CD4-positive, alpha-beta memory T cell (primary cell): ENCODE measurements around the gene LCP1. TPM values are rescaled to one million over a fixed set of nuclear protein-coding genes. Genes with fewer than 3 reads are reported as not detected.

Experiments
- CTCF ChIA-PET: fragments of 350-600 bp; sonication (Branson Sonifier 250); formaldehyde crosslinking; loops from one replicate; lab custom pipeline; 2021; ENCODE audit warnings: inconsistent platforms; ENCODE audit not compliant: partially characterized antibody; lab: Charles Lee
- POLR2A ChIA-PET: fragments of 350-600 bp; sonication (Branson Sonifier 250); formaldehyde crosslinking; loops from one replicate; lab custom pipeline; 2021; ENCODE audit not compliant: partially characterized antibody; lab: Charles Lee
- DNase-seq, 5 donors: peaks; one replicate each; pipeline versions ENCODE4 v3.0.0 to v3.0.0-alpha.2; 2020 to 2022; ENCODE audit warnings: mixed read lengths in 1 of 5
- H3K27ac ChIP-seq: one replicate; pipeline ENCODE4 v1.7.0; 2013; ENCODE audit warnings: low read depth, low read length
- H3K27me3 ChIP-seq: 2 replicates; pipeline ENCODE4 v1.7.0; 2013; ENCODE audit warnings: mild to moderate bottlenecking, low read length, moderate library complexity; ENCODE audit not compliant: insufficient read depth
- H3K36me3 ChIP-seq: 2 replicates; pipeline ENCODE4 v1.7.0; 2013; ENCODE audit warnings: mild to moderate bottlenecking, low read length, moderate library complexity; ENCODE audit not compliant: insufficient read depth
- H3K4me1 ChIP-seq: 2 replicates; pipeline ENCODE4 v1.7.0; 2013; ENCODE audit warnings: mild to moderate bottlenecking, low read length, moderate library complexity; ENCODE audit not compliant: insufficient read depth
- H3K4me3 ChIP-seq, 2 donors: one replicate each; pipeline ENCODE4 v1.7.0; 2013; ENCODE audit warnings: low read length in 2 of 2, mild to moderate bottlenecking in 1 of 2
- H3K9me3 ChIP-seq, 2 donors: one replicate each; pipeline ENCODE4 v1.7.0; 2013; ENCODE audit warnings: low read length in 2 of 2, control low read depth in 1 of 2; ENCODE audit not compliant: control insufficient read depth in 1 of 2
- H3K27ac Mint-ChIP-seq, 7 donors: one replicate each; pipeline ENCODE4 v1.8.0; 2020 to 2021; ENCODE audit warnings: mixed read lengths in 7 of 7, mild to moderate bottlenecking in 6 of 7, inconsistent platforms in 3 of 7, moderate library complexity in 3 of 7
- H3K27me3 Mint-ChIP-seq, 2 donors: one replicate each; pipeline ENCODE4 v1.8.0; 2020 to 2021; ENCODE audit warnings: mixed read lengths in 2 of 2
- H3K36me3 Mint-ChIP-seq, 2 donors: one replicate each; pipeline ENCODE4 v1.8.0; 2020 to 2021; ENCODE audit warnings: mixed read lengths in 2 of 2, inconsistent platforms in 1 of 2, mild to moderate bottlenecking in 1 of 2
- H3K4me1 Mint-ChIP-seq, 4 donors: one replicate each; pipeline ENCODE4 v1.8.0; 2020 to 2021; ENCODE audit warnings: mixed read lengths in 4 of 4, mild to moderate bottlenecking in 1 of 4
- H3K4me3 Mint-ChIP-seq, 8 donors: one replicate each; pipeline ENCODE4 v1.8.0; 2020 to 2021; ENCODE audit warnings: mixed read lengths in 8 of 8, mild to moderate bottlenecking in 7 of 8, moderate library complexity in 6 of 8, inconsistent platforms in 3 of 8
- H3K9me3 Mint-ChIP-seq, 8 donors: one replicate each; pipeline ENCODE4 v1.8.0; 2020 to 2021; ENCODE audit warnings: mixed read lengths in 8 of 8, mild to moderate bottlenecking in 5 of 8, inconsistent platforms in 3 of 8, moderate library complexity in 1 of 8
- intact Hi-C: fragments of 100-400 bp; cut with micrococcal nuclease; formaldehyde crosslinking; loops from one replicate; pipeline ENCODE4 v1.15.1; 2023
- polyA plus RNA-seq, 2 donors: library from polyadenylated mRNA; unstranded; fragments of 300-500 nt; fragmentation: Illumina TruSeq; gene quantifications; one replicate each; pipeline ENCODE4 v1.2.3, GENCODE V29; 2021
- total RNA-seq, 2 experiments: library from RNA; stranded (reverse); gene quantifications; one replicate each; pipeline ENCODE4 v1.2.3, GENCODE V29; 2021

LCP1 gene
- total and polyA plus RNA-seq, 4 experiments from 2014 or later = 466 to 1,658 (median 833) TPM

DNA sequence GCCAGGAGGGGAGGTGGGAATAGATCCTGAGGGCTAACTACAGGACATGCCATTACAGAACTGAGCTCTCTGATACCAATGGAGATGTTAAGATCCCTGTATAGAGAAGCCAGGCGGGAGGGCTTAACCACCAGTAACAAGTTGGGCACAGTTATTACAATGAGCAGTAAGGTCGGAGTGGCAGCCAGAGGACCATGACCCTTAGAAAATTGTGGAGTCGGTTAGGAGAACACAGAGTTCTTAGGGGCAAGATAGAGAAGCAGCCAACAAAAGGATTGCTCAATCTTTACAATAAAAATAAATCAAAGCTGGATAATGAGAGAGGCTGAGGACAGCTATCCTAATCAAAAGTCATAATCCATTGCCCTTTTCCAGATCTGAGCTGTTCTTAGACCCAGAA is 87.5 kb downstream of the LCP1 start:
- no peaks in the 10 kb centered on the region for H3K27me3 ChIP-seq
- H3K4me1 ChIP-seq = no peaks in the 10 kb centered on the region
- no peak overlapping the region for H3K4me3 Mint-ChIP-seq
- ChIA-PET CTCF (no interaction called here), POLR2A (no interaction called here)
- no peaks in the 10 kb centered on the region for H3K9me3 ChIP-seq
- DNase-seq = no peak
- H3K36me3 Mint-ChIP-seq = no peaks in the 10 kb centered on the region
- H3K4me1 Mint-ChIP-seq = no peaks in the 10 kb centered on the region
- H3K9me3 Mint-ChIP-seq = no peaks in the 10 kb centered on the region
- H3K27me3 Mint-ChIP-seq = peaks cover 25 to 28% of the 10 kb centered on the region in 2 donors
- H3K36me3 ChIP-seq = no peaks in the 10 kb centered on the region
- no peak overlapping the region for H3K4me3 ChIP-seq
- intact Hi-C loops = no loop called here
- H3K27ac Mint-ChIP-seq = peak overlapping the region in 1 of 7 donors; percentile 19
- H3K27ac ChIP-seq = no peak overlapping the region

GRCh38 chr13:46088821-46089562 is 93.0 kb downstream of the LCP1 start:
- DNase-seq = no peak
- Mint-ChIP-seq H3K27ac (peak overlapping the region in 1 of 7 donors; percentile 11), H3K4me1 (no peaks in the 10 kb centered on the region), H3K27me3 (peaks cover 8 to 17% of the 10 kb centered on the region in 2 donors), H3K9me3 (peaks cover 0 to 2% (median 0%) of the 10 kb centered on the region in 8 donors), H3K36me3 (no peaks in the 10 kb centered on the region), H3K4me3 (no peak overlapping the region)
- no peaks in the 10 kb centered on the region for H3K4me1 ChIP-seq
- H3K27me3 ChIP-seq = no peaks in the 10 kb centered on the region
- no peak overlapping the region for H3K27ac ChIP-seq
- intact Hi-C loops = no loop called here
- ChIA-PET CTCF (interaction anchor here (0.7 kb wide), 1 partner anchor 286 kb away, joined by 3 read pairs; no protein-coding TSS in a partner anchor), POLR2A (no interaction called here)
- H3K4me3 ChIP-seq = no peak overlapping the region
- H3K36me3 ChIP-seq = no peaks in the 10 kb centered on the region
- no peaks in the 10 kb centered on the region for H3K9me3 ChIP-seq

GRCh38 chr13:46087481-46087880 is 94.5 kb downstream of the LCP1 start:
- Histone ChIP-seq H3K27me3 (no peaks in the 10 kb centered on the region), H3K4me3 (no peak overlapping the region), H3K4me1 (no peaks in the 10 kb centered on the region), H3K27ac (no peak overlapping the region), H3K9me3 (no peaks in the 10 kb centered on the region), H3K36me3 (no peaks in the 10 kb centered on the region)
- H3K9me3 Mint-ChIP-seq = peaks cover 0 to 2% (median 0%) of the 10 kb centered on the region in 8 donors
- peaks cover 6 to 11% of the 10 kb centered on the region in 2 donors for H3K27me3 Mint-ChIP-seq
- ChIA-PET CTCF (no interaction called here), POLR2A (no interaction called here)
- no peak for DNase-seq
- no peak overlapping the region for H3K4me3 Mint-ChIP-seq
- no peaks in the 10 kb centered on the region for H3K4me1 Mint-ChIP-seq
- peak overlapping the region in 1 of 7 donors; percentile 12 for H3K27ac Mint-ChIP-seq
- intact Hi-C loops = no loop called here
- no peaks in the 10 kb centered on the region for H3K36me3 Mint-ChIP-seq

GRCh38 chr13:46086985-46087384 is 95.0 kb downstream of the LCP1 start:
- ChIA-PET POLR2A (no interaction called here), CTCF (no interaction called here)
- Mint-ChIP-seq H3K4me3 (no peak overlapping the region), H3K36me3 (no peaks in the 10 kb centered on the region), H3K27me3 (peaks cover 5 to 7% of the 10 kb centered on the region in 2 donors), H3K27ac (no peak overlapping the region), H3K4me1 (no peaks in the 10 kb centered on the region), H3K9me3 (peaks cover 0 to 2% (median 0%) of the 10 kb centered on the region in 8 donors)
- Histone ChIP-seq H3K4me1 (no peaks in the 10 kb centered on the region), H3K36me3 (no peaks in the 10 kb centered on the region), H3K27me3 (no peaks in the 10 kb centered on the region), H3K9me3 (no peaks in the 10 kb centered on the region), H3K27ac (no peak overlapping the region), H3K4me3 (no peak overlapping the region)
- intact Hi-C loops = no loop called here
- no peak for DNase-seq

DNA sequence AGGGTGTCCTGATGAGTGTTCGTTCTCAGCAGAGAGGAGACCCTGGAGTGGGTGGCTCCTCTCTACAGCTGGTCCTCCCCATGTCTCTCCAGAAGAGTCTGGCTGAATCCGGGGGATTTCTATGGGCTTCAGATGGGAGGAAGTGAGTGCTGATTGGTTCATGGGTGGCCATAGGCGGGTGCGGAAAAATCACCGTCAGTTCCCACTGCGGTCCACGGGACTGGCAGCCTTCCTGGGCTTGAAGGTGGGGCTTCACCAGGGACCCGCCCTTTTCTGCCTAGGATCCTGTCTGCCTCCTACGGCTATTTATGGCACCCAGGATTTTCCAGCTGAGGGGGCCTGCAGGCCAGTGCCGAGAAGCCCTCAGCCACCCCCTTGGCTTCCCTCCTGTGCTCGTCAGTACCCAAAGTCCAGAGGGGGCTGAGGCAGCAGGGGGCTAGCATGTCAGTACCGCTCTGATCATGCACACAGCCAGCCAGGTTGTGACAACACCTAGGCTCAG is 95.5 kb downstream of the LCP1 start:
- Histone ChIP-seq H3K4me1 (no peaks in the 10 kb centered on the region), H3K4me3 (no peak overlapping the region), H3K9me3 (no peaks in the 10 kb centered on the region), H3K36me3 (no peaks in the 10 kb centered on the region), H3K27me3 (no peaks in the 10 kb centered on the region), H3K27ac (no peak overlapping the region)
- H3K4me1 Mint-ChIP-seq = no peaks in the 10 kb centered on the region
- no peak overlapping the region for H3K27ac Mint-ChIP-seq
- H3K9me3 Mint-ChIP-seq = peaks cover 0 to 2% (median 0%) of the 10 kb centered on the region in 8 donors
- DNase-seq = no peak
- peaks cover 5 to 7% of the 10 kb centered on the region in 2 donors for H3K27me3 Mint-ChIP-seq
- intact Hi-C loops = no loop called here
- no peaks in the 10 kb centered on the region for H3K36me3 Mint-ChIP-seq
- POLR2A ChIA-PET = no interaction called here
- H3K4me3 Mint-ChIP-seq = no peak overlapping the region
- CTCF ChIA-PET = no interaction called here

DNA sequence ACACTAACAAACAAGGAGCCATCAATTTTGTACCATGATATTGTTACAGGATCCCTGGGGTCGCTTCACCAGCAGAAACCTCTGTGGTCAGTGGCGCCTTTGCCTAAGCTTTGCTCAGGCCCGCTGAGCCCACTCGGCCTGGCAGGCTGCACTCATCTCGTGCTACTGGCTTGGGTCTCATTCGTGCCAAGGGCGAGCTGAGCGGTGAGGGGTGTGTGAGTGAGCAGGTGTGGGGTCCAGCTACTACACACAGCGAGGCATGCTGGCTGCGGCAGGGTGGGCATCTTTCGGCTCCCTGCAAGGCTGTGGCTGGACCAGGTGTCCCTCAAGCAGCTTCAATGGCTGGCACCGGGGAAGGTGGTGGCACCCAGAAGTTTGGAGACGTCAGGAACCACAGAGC is 96.2 kb downstream of the LCP1 start:
- ChIA-PET POLR2A (no interaction called here), CTCF (no interaction called here)
- no peaks in the 10 kb centered on the region for H3K36me3 Mint-ChIP-seq
- peak overlapping the region in 1 of 7 donors; percentile 71 for H3K27ac Mint-ChIP-seq
- no peak for DNase-seq
- H3K4me3 Mint-ChIP-seq = no peak overlapping the region
- Histone ChIP-seq H3K4me1 (no peaks in the 10 kb centered on the region), H3K36me3 (no peaks in the 10 kb centered on the region), H3K27me3 (no peaks in the 10 kb centered on the region), H3K9me3 (no peaks in the 10 kb centered on the region), H3K27ac (no peak overlapping the region), H3K4me3 (no peak overlapping the region)
- peaks cover 0 to 2% (median 0%) of the 10 kb centered on the region in 8 donors for H3K9me3 Mint-ChIP-seq
- H3K4me1 Mint-ChIP-seq = no peaks in the 10 kb centered on the region
- peaks cover 4 to 7% of the 10 kb centered on the region in 2 donors for H3K27me3 Mint-ChIP-seq
- intact Hi-C loops = no loop called here

DNA sequence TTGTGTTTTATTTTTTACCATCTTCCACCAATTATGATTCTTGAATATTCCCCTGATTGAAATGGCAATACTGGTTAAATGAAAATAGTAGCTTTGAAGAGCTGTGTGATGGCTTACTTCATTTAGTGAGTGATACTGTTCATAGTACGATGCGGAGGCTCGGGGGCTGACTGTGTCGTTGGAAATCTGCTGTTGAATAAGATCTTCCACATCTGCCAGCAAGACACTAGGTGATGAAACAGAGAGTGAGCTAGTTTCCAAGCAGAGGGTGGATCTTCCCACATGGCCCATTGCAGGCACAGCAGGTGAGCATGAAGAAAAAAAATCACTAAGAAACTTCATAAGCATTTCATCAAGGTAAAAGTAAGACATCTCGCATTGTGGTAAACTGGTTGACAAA is 99.7 kb downstream of the LCP1 start:
- Histone ChIP-seq H3K36me3 (no peaks in the 10 kb centered on the region), H3K9me3 (no peaks in the 10 kb centered on the region), H3K27ac (no peak overlapping the region), H3K4me1 (peaks cover 8% of the 10 kb centered on the region), H3K4me3 (no peak overlapping the region), H3K27me3 (no peaks in the 10 kb centered on the region)
- H3K36me3 Mint-ChIP-seq = no peaks in the 10 kb centered on the region
- H3K4me1 Mint-ChIP-seq = peaks cover 8 to 14% (median 10%) of the 10 kb centered on the region in 4 donors
- no peak overlapping the region for H3K27ac Mint-ChIP-seq
- ChIA-PET CTCF (no interaction called here), POLR2A (no interaction called here)
- no peak for DNase-seq
- no peak overlapping the region for H3K4me3 Mint-ChIP-seq
- intact Hi-C loops = no loop called here
- H3K9me3 Mint-ChIP-seq = no peaks in the 10 kb centered on the region
- H3K27me3 Mint-ChIP-seq = no peaks in the 10 kb centered on the region
